ENCODE results near the gene BRPF1. TPM values are rescaled to one million over a fixed set of nuclear protein-coding genes. Genes with fewer than 3 reads are reported as not detected.

The BRPF1 gene
- polyA plus RNA-seq, 1 donor: 17.9 TPM

GRCh38 chr3:9786825-9787669 is 55.5 kb downstream of the BRPF1 start:
- DNase-seq: no peak

- no peak for DNase-seq
Observed at GRCh38 chr3:9787714-9788113, 56.2 kb downstream of the BRPF1 start.

GRCh38 chr3:9791127-9791526 is 59.6 kb downstream of the BRPF1 start:
- DNase-seq: no peak

DNA sequence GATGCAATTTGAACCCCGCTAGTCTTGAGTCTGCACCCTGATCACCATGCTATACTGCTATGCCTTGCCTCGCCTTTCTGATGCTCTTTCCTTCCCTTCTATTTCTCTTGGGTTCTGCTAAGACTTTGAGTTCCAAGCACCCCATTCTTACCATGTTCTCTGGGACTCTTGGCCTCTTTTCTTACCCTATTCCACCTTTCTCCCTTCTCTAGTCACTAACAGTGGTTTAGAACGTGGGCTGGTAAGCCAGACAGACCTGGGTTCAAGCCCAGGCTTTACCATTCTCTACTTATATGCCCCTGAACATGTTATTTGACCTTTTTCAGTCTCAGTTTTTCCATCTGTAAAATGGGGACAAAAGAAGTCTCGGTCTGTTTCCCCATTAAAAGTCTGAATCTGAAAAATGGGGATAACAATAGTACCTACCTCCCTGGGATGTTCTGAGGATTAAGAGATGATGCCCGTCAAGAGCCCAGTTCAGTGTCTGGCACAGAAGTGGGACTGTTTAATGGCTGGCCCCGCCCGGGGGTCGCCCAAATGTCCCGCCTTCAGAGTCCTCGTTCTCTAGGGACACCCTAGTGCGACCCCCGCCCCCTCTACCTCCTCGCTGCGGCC is 60.4 kb downstream of the BRPF1 start:
- no peak for DNase-seq

GRCh38 chr3:9792405-9793160 is 61.0 kb downstream of the BRPF1 start, which contains the start of the genes ARPC4 and TADA3:
ARPC4 (plus strand) TSS chr3:9793082; CDS start chr3:9793122, 40 bp downstream.
TADA3 (minus strand) TSS chr3:9792473; CDS start chr3:9791466, 1,007 bp downstream.
- peak; percentile 93 for DNase-seq

DNA sequence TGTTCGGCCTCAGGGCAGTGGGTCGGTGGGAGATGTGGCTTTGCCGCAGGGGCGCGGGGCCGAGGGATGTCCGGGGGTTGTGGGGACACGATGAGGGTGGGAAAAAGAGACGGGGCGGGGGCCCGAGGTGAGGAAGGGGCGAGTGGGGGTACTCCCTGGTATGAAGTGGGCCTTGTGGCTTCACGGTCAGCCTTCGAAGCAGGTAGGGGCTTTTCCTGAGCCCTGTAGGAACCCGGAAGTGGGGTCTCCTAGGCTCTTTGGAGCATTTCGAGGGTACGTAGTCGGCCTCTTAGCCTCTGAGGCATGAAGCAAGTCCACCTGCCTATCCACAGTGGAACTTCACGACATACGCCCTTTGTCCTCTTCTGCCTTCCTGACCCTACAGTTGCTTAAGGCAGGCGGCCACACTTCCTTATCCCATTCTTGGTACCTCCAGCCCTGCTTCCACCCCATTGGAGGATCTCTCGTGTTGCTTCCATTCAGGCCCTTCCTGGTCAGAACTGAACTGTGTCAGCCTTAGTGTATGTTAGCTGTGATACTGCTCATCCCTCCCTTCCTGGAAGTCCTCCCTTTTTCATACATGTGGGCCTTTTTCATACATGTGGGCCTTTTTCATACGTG is 61.7 kb downstream of the BRPF1 start:
- no peak for DNase-seq

- DNase-seq: no peak
Observed at GRCh38 chr3:9794400-9794799, 62.9 kb downstream of the BRPF1 start.

GRCh38 chr3:9795207-9795606 is 63.7 kb downstream of the BRPF1 start:
- no peak for DNase-seq

GRCh38 chr3:9797196-9797945 is 65.8 kb downstream of the BRPF1 start:
- DNase-seq: no peak

Other genes with a start within 250 kb of the BRPF1 start
- gene LHFPL4, start 177.9 kb upstream of the BRPF1 start, polyA plus RNA-seq (ENCODE audit: insufficient read length): 0.05 TPM
- gene MTMR14, start 82.2 kb upstream of the BRPF1 start, polyA plus RNA-seq (ENCODE audit: insufficient read length): 37.7 TPM
- gene CPNE9, start 27.9 kb upstream of the BRPF1 start, polyA plus RNA-seq (ENCODE audit: insufficient read length): not detected
- gene OGG1, start 18.2 kb downstream of the BRPF1 start, polyA plus RNA-seq (ENCODE audit: insufficient read length): 72.2 TPM
- 14.6 TPM for gene CAMK1, start 38.2 kb downstream of the BRPF1 start, polyA plus RNA-seq (ENCODE audit: insufficient read length)
- 64.1 TPM for gene TADA3, start 60.7 kb downstream of the BRPF1 start, polyA plus RNA-seq (ENCODE audit: insufficient read length)
- gene ARPC4, start 61.3 kb downstream of the BRPF1 start, polyA plus RNA-seq (ENCODE audit: insufficient read length): 125 TPM
- gene TTLL3, start 78.5 kb downstream of the BRPF1 start, polyA plus RNA-seq (ENCODE audit: insufficient read length): 73.4 TPM
- gene RPUSD3, start 112.3 kb downstream of the BRPF1 start, polyA plus RNA-seq (ENCODE audit: insufficient read length): 36.1 TPM
- gene CIDEC, start 148.5 kb downstream of the BRPF1 start, polyA plus RNA-seq (ENCODE audit: insufficient read length): not detected
- 44.4 TPM for gene JAGN1, start 158.9 kb downstream of the BRPF1 start, polyA plus RNA-seq (ENCODE audit: insufficient read length)
- gene IL17RE, start 171.1 kb downstream of the BRPF1 start, polyA plus RNA-seq (ENCODE audit: insufficient read length): 18.6 TPM
- 38.3 TPM for gene IL17RC, start 185.4 kb downstream of the BRPF1 start, polyA plus RNA-seq (ENCODE audit: insufficient read length)
- gene CRELD1, start 202.1 kb downstream of the BRPF1 start, polyA plus RNA-seq (ENCODE audit: insufficient read length): 46.3 TPM
- 4.4 TPM for gene PRRT3, start 220.7 kb downstream of the BRPF1 start, polyA plus RNA-seq (ENCODE audit: insufficient read length)

Data from left kidney (tissue), 2 donors.